GM12873 (cell line): ENCODE data around the gene SLC26A9.

Experiments
- CTCF ChIP-seq: IDR thresholded peaks from 2 replicates; pipeline ENCODE4 v1.5.1; 2012; ENCODE audit warnings: low read depth, mild to moderate bottlenecking, moderate library complexity, low read length, control low read depth; ENCODE audit not compliant: insufficient read depth; ENCODE audit errors: missing control alignments

Gene SLC26A9

GRCh38 chr1:205929496-205930194 is 13.6 kb downstream of the SLC26A9 start:
- TF ChIP-seq CTCF = no peak

- no peak for TF ChIP-seq CTCF
Observed at GRCh38 chr1:205928317-205928716, 14.9 kb downstream of the SLC26A9 start.

- TF ChIP-seq CTCF = no peak
Observed at GRCh38 chr1:205927676-205928075, 15.6 kb downstream of the SLC26A9 start.

- no peak for TF ChIP-seq CTCF
Observed at GRCh38 chr1:205927247-205927646, 16.0 kb downstream of the SLC26A9 start.

GRCh38 chr1:205926636-205927035 is 16.6 kb downstream of the SLC26A9 start:
- no peak for TF ChIP-seq CTCF

GRCh38 chr1:205926213-205926612 is 17.0 kb downstream of the SLC26A9 start:
- TF ChIP-seq CTCF = no peak

- TF ChIP-seq CTCF = no peak
Observed at GRCh38 chr1:205925736-205926135, 17.5 kb downstream of the SLC26A9 start.

- no peak for TF ChIP-seq CTCF
Observed at GRCh38 chr1:205924460-205924790, 18.8 kb downstream of the SLC26A9 start.
